Stimulated activated naive CD4-positive, alpha-beta T cell (primary cell): Measurements from ENCODE around the gene OTOGL.
"Not testable (repeated sequence)": the region's sequence is repeated elsewhere in the genome, so short reads cannot be mapped to it uniquely, and the experiment has no call there.

Experiments used
- DNase-seq, 6 experiments: peaks; one replicate each; lab custom pipeline; 2025; lab: John Stamatoyannopoulos, UW

Gene OTOGL

GRCh38 chr12:80273144-80273543 is 173.8 kb downstream of the OTOGL start:
- DNase-seq = no peak

- no peak for DNase-seq
These were observed 178.4 kb downstream of the OTOGL start for GRCh38 chr12:80277732-80278131.

- no peak for DNase-seq
These were observed 182.9 kb downstream of the OTOGL start for GRCh38 chr12:80282226-80282625.

- DNase-seq = no peak
These were observed 183.4 kb downstream of the OTOGL start for GRCh38 chr12:80282761-80283160.

- DNase-seq = no peak
These were observed 191.9 kb downstream of the OTOGL start for GRCh38 chr12:80291108-80291754.

DNA sequence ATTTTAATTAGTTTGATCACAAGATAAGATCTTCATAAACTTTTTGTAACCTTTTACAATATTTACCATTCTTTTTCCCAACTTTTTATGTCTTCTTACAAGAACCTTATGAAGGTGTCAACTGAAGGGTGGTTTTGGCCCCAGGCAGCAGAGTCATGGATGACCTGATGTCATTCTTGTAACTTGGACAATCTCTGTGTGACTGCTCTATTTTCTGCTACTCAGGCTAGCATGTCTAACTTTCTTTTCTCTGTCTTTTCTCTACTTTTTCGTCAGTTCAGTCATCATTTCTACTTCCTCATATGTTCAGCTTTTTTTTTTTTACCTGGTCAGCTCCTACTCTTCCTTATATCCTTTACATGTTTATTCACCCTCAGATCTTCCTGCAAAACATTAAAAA is 194.0 kb downstream of the OTOGL start:
- no peak for DNase-seq

GRCh38 chr12:80293759-80294158 is 194.4 kb downstream of the OTOGL start:
- no peak for DNase-seq

GRCh38 chr12:80299219-80299618 is 199.9 kb downstream of the OTOGL start:
- DNase-seq = no peak

- DNase-seq = no peak
These were observed 200.6 kb downstream of the OTOGL start for GRCh38 chr12:80299976-80300375.

DNA sequence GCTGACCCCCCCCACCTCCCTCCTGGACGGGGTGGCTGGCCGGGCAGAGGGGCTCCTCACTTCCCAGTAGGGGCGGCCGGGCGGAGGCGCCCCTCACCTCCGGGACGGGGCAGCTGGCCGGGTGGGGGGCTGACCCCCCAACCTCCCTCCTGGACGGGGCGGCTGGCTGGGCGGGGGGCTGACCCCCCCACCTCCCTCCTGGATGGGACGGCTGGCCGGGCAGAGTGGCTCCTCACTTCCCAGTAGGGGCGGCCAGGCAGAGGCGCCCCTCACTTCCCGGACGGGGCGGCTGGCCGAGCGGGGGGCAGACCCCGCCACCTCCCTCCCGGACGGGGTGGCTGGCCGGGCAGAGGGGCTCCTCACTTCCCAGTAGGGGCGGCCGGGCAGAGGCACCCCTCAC is 208.1 kb downstream of the OTOGL start:
- DNase-seq = not testable (repeated sequence)

GRCh38 chr12:80313209-80313608 is 213.9 kb downstream of the OTOGL start:
- DNase-seq = no peak

DNA sequence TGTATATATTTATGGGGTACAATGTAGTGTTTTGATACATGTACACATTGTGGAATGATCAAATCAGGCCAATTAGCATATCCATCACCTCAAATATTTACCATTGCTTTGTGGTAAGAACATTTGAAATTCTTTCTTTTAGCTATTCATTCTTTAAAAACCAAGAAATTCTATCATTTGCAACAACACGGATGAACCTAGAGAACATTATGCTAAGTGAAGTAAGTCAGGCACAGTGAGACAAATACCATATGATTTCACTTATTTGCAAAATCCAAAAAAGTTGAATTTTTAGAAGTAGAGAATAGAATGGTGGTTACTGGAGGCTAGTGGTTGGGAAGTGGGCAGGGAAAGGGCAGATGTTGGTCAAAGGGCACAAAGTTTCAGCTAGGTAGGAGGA is 215.4 kb downstream of the OTOGL start:
- DNase-seq = no peak

- DNase-seq = no peak
These were observed 216.9 kb downstream of the OTOGL start for GRCh38 chr12:80316222-80316621.

- DNase-seq = no peak
These were observed 218.0 kb downstream of the OTOGL start for GRCh38 chr12:80317307-80317706.

- no peak for DNase-seq
These were observed 218.6 kb downstream of the OTOGL start for GRCh38 chr12:80317899-80318298.

DNA sequence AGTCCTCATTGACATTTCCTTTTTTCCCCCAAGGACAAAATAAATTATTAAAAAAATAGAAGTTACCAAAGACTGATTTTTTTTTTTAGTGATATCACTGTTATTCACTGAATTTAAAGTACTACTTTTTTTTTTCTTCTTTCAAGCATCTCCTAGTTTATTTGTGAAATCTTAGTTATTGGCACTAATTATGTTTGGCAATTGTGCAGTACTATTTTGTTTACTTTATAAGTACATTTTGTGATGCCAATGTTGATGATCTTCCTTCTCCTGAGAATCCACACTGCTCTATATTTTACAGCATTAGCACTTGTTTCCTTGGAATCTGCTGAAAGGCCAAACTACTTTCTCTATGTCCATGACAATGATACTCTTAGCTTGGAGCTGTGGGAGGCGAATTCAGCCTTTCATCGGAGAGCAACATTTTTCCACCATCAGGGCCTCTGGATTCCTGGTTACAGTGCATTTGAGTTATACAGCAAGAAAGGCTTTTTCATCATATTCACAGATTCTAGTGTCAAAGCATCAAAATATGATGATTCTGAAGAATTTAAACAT is 220.9 kb downstream of the OTOGL start:
- no peak for DNase-seq

GRCh38 chr12:80321653-80322052 is 222.3 kb downstream of the OTOGL start:
- no peak for DNase-seq

DNA sequence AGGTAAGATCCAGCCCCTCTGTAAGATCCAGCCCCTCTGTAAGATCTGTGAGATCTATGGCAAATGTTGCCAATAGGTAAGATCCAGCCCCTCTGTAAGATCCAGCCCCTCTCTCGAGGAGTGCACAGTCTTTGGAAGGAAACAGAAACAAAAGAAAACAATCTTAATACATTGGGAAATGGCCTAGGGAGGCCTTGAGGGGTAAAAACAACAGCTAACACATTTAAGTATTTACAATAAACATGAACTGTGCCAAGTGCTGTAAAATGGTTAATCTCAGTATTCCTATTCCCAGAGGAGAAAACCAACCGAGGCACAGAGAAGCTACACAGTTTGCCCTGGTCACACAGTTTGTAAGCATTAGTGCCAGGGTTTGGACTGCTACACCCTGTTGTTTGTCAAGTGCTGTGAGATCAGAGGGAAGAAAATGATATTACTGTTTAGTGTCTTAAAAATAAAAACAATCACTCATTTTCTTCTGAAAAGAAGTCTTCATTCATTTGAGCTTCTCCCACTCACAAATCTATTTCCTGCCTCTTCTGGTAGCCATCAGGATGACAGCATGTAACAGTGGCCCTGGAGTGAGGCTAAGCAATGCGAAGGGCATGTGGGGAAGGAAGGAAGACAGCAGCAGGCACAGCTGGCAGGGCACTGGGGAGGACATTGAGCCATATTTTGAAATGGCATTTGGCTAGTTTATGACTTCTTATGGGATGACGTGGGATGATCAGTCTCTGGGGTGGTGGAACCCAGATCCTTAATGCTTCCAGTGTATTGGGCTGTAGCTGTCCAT is 226.0 kb downstream of the OTOGL start:
- DNase-seq = no peak

DNA sequence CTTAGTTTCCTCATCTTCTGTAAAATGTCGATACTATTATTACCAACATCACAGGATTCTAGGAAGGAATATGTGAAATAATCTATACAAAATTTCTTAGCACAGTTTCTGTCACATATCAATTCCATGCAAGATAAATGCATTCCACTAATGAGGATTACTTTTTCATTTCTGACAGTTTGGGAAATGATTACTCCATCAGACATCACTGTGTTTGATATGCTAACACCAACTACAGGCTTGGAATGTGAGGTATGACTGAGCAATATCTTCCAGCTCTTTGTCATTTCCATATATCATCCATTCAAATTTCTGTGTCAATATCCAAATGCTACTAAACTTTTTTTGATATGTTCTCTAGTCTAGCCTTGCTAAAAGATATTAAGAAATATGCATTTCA is 233.5 kb downstream of the OTOGL start:
- DNase-seq = no peak

DNA sequence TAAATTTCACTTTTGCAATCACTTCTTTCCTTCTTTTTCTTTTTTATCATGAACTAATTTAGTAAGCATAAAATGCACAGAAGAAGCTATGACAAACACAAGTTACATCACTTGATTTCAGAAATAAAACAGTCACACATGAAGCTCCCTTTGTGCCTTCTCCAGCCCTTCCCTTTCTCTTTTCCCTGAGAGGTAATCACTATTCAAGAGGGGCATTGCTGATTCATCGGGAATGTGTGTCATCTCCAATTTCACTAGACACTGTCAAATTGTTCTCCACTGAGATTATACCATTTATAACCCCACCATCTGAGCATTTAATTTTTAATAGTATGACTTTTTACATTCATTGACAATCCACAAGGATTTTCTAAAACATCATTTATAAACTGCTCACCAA is 253.1 kb downstream of the OTOGL start:
- no peak for DNase-seq

DNA sequence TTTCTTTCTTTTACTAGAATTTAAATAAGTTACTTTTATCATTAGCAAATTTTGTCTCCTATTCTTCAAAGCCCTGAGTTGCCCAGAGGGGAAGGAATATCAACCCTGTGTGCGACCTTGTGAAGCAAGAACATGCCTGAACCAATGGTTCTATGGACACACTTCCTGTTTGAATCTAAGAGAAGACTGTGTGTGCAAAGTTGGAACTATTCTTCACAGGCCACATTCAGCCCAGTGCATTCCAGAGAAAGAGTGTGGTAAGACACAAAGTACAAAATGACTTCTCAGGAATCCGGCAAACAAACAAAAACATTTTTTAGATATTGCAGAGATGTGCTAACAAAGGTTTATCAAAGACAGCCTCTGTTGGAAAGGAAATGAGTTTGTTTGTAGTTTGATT is 253.9 kb downstream of the OTOGL start:
- DNase-seq = no peak

- DNase-seq = no peak
These were observed 256.8 kb downstream of the OTOGL start for GRCh38 chr12:80356097-80356496.

- no peak for DNase-seq
These were observed 260.4 kb downstream of the OTOGL start for GRCh38 chr12:80359703-80360102.
